Adrenal gland (tissue), 5 donors: ENCODE data around the gene RALGPS1.

ENCODE experiments used
- CTCF ChIP-seq, 6 experiments: fragments of 450-650 bp in 4 of 6; fragments of 200-600 bp in 2 of 6; sonication (generic) in 1 of 6; IDR thresholded peaks; 1 replicate in 5 of 6; 2 replicates in 1 of 6; pipeline versions ENCODE4 v1.5.1 to v1.8.0; 2016 to 2021; ENCODE audit warnings: antibody characterized with exemption in 6 of 6, mild to moderate bottlenecking in 2 of 6, moderate library complexity in 1 of 6
- POLR2A ChIP-seq, 2 donors: fragments of 450-650 bp; IDR thresholded peaks; one replicate each; pipeline ENCODE4 v1.6.1; 2017; ENCODE audit warnings: antibody characterized with exemption in 2 of 2, mild to moderate bottlenecking in 2 of 2, moderate library complexity in 1 of 2
- donor health status: DM: no; HTN: no; CAD: no.

GRCh38 chr9:127214421-127215267 lies 300.1 kb downstream of the RALGPS1 start:
- TF ChIP-seq CTCF (IDR thresholded peaks at IDR 0.05): peak; percentile 56 to 80 (median 72)
- TF ChIP-seq POLR2A (IDR thresholded peaks at IDR 0.05): no peak
